ENCODE measurements around the gene AKNA. TPM values are rescaled to one million over a fixed set of nuclear protein-coding genes. Genes with fewer than 3 reads are reported as not detected.

Gene AKNA
- polyA plus RNA-seq, 1 of the 3 experiments (the other 2 are of a cell fraction): 0.84 TPM

DNA sequence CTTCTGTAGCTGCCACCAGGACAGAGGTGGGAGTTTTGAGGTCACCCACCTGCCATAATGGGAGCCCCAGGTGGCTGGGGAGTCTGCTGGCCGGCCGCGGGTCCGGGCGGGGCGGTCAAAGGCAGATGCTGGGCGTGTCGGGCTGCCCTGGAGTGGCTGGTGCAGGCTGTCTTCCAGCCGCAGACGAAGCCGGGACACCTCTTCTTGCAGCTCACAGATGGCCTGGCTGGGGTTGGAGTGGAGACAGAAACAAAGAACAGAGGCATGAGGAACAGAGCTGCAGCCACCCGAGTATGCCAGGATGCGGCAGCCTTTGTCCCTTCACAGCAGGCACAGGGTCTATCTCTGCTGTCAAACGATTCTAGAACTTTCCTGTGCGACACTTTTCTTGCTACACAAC, 40.1 kb downstream of the AKNA start:
- H3K27me3 ChIP-seq (ENCODE audit: insufficient read depth): no peaks in the 10 kb centered on the region
- H3K4me1 ChIP-seq (ENCODE audit: control insufficient read depth in 1 of 2, insufficient read depth in 2 of 2, low read depth in 1 of 2, low read length in 1 of 2): peaks cover 6 to 15% of the 10 kb centered on the region in 2 experiments; a peak in 3 of 4 replicates
- POLR2A ChIA-PET: no interaction called here
- H3K9ac ChIP-seq: no peak overlapping the region
- no peak overlapping the region for H3K4me3 ChIP-seq (ENCODE audit: low read depth in 2 of 2, low read length in 1 of 2)
- no peaks in the 10 kb centered on the region for H3K9me2 ChIP-seq
- TF ChIP-seq, protein P1, sequence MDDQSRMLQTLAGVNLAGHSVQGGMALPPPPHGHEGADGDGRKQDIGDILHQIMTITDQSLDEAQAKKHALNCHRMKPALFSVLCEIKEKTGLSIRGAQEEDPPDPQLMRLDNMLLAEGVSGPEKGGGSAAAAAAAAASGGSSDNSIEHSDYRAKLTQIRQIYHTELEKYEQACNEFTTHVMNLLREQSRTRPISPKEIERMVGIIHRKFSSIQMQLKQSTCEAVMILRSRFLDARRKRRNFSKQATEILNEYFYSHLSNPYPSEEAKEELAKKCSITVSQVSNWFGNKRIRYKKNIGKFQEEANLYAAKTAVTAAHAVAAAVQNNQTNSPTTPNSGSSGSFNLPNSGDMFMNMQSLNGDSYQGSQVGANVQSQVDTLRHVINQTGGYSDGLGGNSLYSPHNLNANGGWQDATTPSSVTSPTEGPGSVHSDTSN (IDR thresholded peaks at IDR 0.05): no peak
- no peak for TF ChIP-seq TEAD4 (IDR thresholded peaks at IDR 0.05; ENCODE audit: borderline replicate concordance, insufficient read depth)
- TF ChIP-seq, protein P2, sequence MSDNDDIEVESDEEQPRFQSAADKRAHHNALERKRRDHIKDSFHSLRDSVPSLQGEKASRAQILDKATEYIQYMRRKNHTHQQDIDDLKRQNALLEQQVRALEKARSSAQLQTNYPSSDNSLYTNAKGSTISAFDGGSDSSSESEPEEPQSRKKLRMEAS (IDR thresholded peaks at IDR 0.05; ENCODE audit: low read depth): no peak
- no peak for TF ChIP-seq FOSL2 (IDR thresholded peaks at IDR 0.05; ENCODE audit: borderline replicate concordance, low read depth)
- TF ChIP-seq RFX5 (IDR thresholded peaks at IDR 0.05; ENCODE audit: low read length): no peak
- TF ChIP-seq GATA2 (CRISPR knock-in tag; IDR thresholded peaks at IDR 0.05): no peak
- TF ChIP-seq CHD2 (IDR thresholded peaks at IDR 0.05; ENCODE audit: low read length, partially characterized antibody): no peak
- H3F3A ChIP-seq (replicated peaks; ENCODE audit: insufficient read depth): peaks cover 10% of the 10 kb centered on the region
- H3K79me2 ChIP-seq (ENCODE audit: insufficient read depth): no peaks in the 10 kb centered on the region
- H3K36me3 ChIP-seq (replicated peaks in 1 of 2; ENCODE audit: control insufficient read depth in 1 of 2, insufficient read depth in 2 of 2, low read length in 1 of 2): no peaks in the 10 kb centered on the region
- no peaks in the 10 kb centered on the region for H3K9me3 ChIP-seq
- DNase-seq: no peak
- H2AFZ ChIP-seq (ENCODE audit: low read depth): no peak overlapping the region
- 95% methylated on average over 9 of the region's 15 CpGs for WGBS (ENCODE audit: low lambda C conversion rate)
- H3K27ac ChIP-seq (ENCODE audit: low read depth in 2 of 2, low read length in 1 of 2): no peak overlapping the region
- H4K20me1 ChIP-seq (ENCODE audit: insufficient read depth): no peaks in the 10 kb centered on the region
- CTCF ChIA-PET: no interaction called here
- no peak overlapping the region for H3K4me2 ChIP-seq

DNA sequence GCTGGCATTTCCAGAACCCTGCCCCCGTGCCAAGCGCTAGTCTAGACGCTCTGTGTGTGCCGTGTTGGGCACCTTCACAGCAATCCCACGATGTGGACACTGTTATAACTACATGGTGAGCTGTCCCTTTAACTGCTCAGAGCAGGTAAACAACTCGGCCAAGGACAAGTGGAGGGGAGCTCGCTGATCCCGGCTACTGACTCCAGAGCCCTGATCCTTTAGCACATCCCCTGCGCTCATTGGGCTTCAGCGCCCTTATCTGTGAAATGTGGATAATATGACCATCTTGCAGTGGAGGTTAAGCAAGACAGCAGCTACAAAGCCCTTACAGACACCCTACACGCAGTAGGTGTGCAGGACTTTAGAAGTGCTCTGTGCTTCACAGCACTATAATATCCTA, 41.6 kb downstream of the AKNA start:
- POLR2A ChIA-PET: no interaction called here

More for the DNA sequence above, 41.6 kb downstream of the AKNA start:
- peaks cover 5% of the 10 kb centered on the region for H3F3A ChIP-seq (replicated peaks; ENCODE audit: insufficient read depth)
- 92% methylated on average over 9 of the region's 11 CpGs for WGBS (ENCODE audit: low lambda C conversion rate)
- H3K4me2 ChIP-seq: no peak overlapping the region
- CTCF ChIA-PET: no interaction called here
- no peak overlapping the region for H3K27ac ChIP-seq (ENCODE audit: low read depth in 2 of 2, low read length in 1 of 2)
- H2AFZ ChIP-seq (ENCODE audit: low read depth): no peak overlapping the region
- H4K20me1 ChIP-seq (ENCODE audit: insufficient read depth): no peaks in the 10 kb centered on the region
- no peaks in the 10 kb centered on the region for H3K36me3 ChIP-seq (replicated peaks in 1 of 2; ENCODE audit: control insufficient read depth in 1 of 2, insufficient read depth in 2 of 2, low read length in 1 of 2)
- no peak for DNase-seq
- H3K27me3 ChIP-seq (ENCODE audit: insufficient read depth): no peaks in the 10 kb centered on the region
- no peaks in the 10 kb centered on the region for H3K79me2 ChIP-seq (ENCODE audit: insufficient read depth)
- H3K9me2 ChIP-seq: no peaks in the 10 kb centered on the region
- no peak overlapping the region for H3K9ac ChIP-seq
- no peaks in the 10 kb centered on the region for H3K9me3 ChIP-seq
- H3K4me1 ChIP-seq (ENCODE audit: control insufficient read depth in 1 of 2, insufficient read depth in 2 of 2, low read depth in 1 of 2, low read length in 1 of 2): peaks cover 6 to 15% of the 10 kb centered on the region in 2 experiments; a peak in 3 of 4 replicates
- TF ChIP-seq CHD2 (IDR thresholded peaks at IDR 0.05; ENCODE audit: low read length, partially characterized antibody) (no peak), FOXJ3 (CRISPR knock-in tag; IDR thresholded peaks at IDR 0.05) (no peak), JUND (IDR thresholded peaks at IDR 0.05) (no peak), NRF1 (IDR thresholded peaks at IDR 0.05; ENCODE audit: low read depth, low read length) (no peak), SIN3A (IDR thresholded peaks at IDR 0.05; ENCODE audit: borderline replicate concordance, low read depth, low read length) (no peak), FOSL2 (IDR thresholded peaks at IDR 0.05; ENCODE audit: borderline replicate concordance, low read depth) (no peak), POLR2AphosphoS5 (IDR thresholded peaks at IDR 0.05; ENCODE audit: low read depth, low read length) (no peak), SMC3 (IDR thresholded peaks at IDR 0.05; ENCODE audit: low read depth, low read length) (no peak), ELF1 (IDR thresholded peaks at IDR 0.05) (no peak), RCOR1 (IDR thresholded peaks at IDR 0.05; ENCODE audit: low read length) (no peak), TAF1 (IDR thresholded peaks at IDR 0.05; ENCODE audit: borderline replicate concordance, low read depth, low read length) (no peak), EZH2phosphoT487 (IDR thresholded peaks at IDR 0.05; ENCODE audit: borderline replicate concordance, low read depth) (no peak), MXI1 (IDR thresholded peaks at IDR 0.05; ENCODE audit: low read depth, low read length) (no peak), EP300 (IDR thresholded peaks at IDR 0.05; ENCODE audit: borderline replicate concordance in 1 of 2, low read depth in 1 of 2, low read length in 1 of 2) (no peak), RAD21 (IDR thresholded peaks at IDR 0.05; ENCODE audit: low read length) (no peak), NFIC (IDR thresholded peaks at IDR 0.05; ENCODE audit: borderline replicate concordance) (no peak)
- TF ChIP-seq, protein P3, sequence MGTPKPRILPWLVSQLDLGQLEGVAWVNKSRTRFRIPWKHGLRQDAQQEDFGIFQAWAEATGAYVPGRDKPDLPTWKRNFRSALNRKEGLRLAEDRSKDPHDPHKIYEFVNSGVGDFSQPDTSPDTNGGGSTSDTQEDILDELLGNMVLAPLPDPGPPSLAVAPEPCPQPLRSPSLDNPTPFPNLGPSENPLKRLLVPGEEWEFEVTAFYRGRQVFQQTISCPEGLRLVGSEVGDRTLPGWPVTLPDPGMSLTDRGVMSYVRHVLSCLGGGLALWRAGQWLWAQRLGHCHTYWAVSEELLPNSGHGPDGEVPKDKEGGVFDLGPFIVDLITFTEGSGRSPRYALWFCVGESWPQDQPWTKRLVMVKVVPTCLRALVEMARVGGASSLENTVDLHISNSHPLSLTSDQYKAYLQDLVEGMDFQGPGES (IDR thresholded peaks at IDR 0.05; ENCODE audit: low read depth, low read length): no peak
- TF ChIP-seq, protein P2 (IDR thresholded peaks at IDR 0.05; ENCODE audit: low read depth): no peak
- TF ChIP-seq, protein P1 (IDR thresholded peaks at IDR 0.05): no peak
- H3K4me3 ChIP-seq (ENCODE audit: low read depth in 2 of 2, low read length in 1 of 2): no peak overlapping the region
